PC-3 (cell line): Measurements from ENCODE around the gene SLC34A1. TPM values are rescaled to one million over a fixed set of nuclear protein-coding genes. Genes with fewer than 3 reads are reported as not detected.

Source experiments
- ATAC-seq: fragments of 200-7000 bp; cut with Tn5 transposase; 2 replicates; pipeline ENCODE4 v1.9.1; 2020; ENCODE audit warnings: mild to moderate bottlenecking, moderate library complexity
- Bru-seq: library from RNA; stranded (reverse); fragments of 400-500 nt; gene quantifications from one replicate; lab custom pipeline; 2021; lab: Mats Ljungman, UMichigan
- BruChase-seq, 2 experiments: library from RNA; stranded (reverse); fragments of 400-500 nt; gene quantifications; one replicate each; lab custom pipeline; 2021; lab: Mats Ljungman, UMichigan
- BruUV-seq: library from RNA; stranded (reverse); fragments of 400-500 nt; replicated peaks from 2 replicates; lab custom pipeline; 2021; lab: Mats Ljungman, UMichigan
- CTCF ChIA-PET: fragments of 300-600 bp; sonication (Branson Sonifier 250); formaldehyde crosslinking; loops from one replicate; lab custom pipeline; 2022; ENCODE audit warnings: antibody characterized with exemption; lab: Charles Lee
- POLR2A ChIA-PET: fragments of 300-600 bp; sonication (Branson Sonifier 250); formaldehyde crosslinking; loops from one replicate; lab custom pipeline; 2022; ENCODE audit warnings: antibody characterized with exemption; ENCODE audit not compliant: unreplicated experiment; lab: Charles Lee
- DNase-seq: peaks from one replicate; pipeline ENCODE4 v3.0.0-alpha.2; 2015
- H2AFZ ChIP-seq: fragments of 300-600 bp; sonication (generic); 2 replicates; pipeline ENCODE4 v1.6.0; 2016; ENCODE audit warnings: antibody characterized with exemption, low read length
- H3F3A ChIP-seq: fragments of 300-600 bp; sonication (generic); one replicate; pipeline ENCODE4 v1.6.0; 2017; ENCODE audit warnings: antibody characterized with exemption, low read length, control low read depth, mild to moderate bottlenecking; ENCODE audit not compliant: unreplicated experiment
- H3K27ac ChIP-seq: fragments of 300-600 bp; sonication (generic); 2 replicates; pipeline ENCODE4 v1.5.1; 2016; ENCODE audit warnings: mild to moderate bottlenecking, low read length
- H3K27me3 ChIP-seq: fragments of 300-600 bp; sonication (generic); 2 replicates; pipeline ENCODE4 v1.6.1; 2016; ENCODE audit warnings: low read length, mixed read lengths
- H3K36me3 ChIP-seq: fragments of 300-600 bp; sonication (generic); 2 replicates; pipeline ENCODE4 v1.6.1; 2016; ENCODE audit warnings: low read depth, mixed run types, low read length, mixed read lengths
- H3K4me1 ChIP-seq: fragments of 300-600 bp; sonication (generic); 2 replicates; pipeline ENCODE4 v1.5.1; 2016; ENCODE audit warnings: low read length; ENCODE audit not compliant: insufficient read depth
- H3K4me2 ChIP-seq: fragments of 300-600 bp; sonication (generic); 2 replicates; pipeline ENCODE4 v1.6.0; 2016; ENCODE audit warnings: low read length
- H3K4me3 ChIP-seq: fragments of 300-600 bp; sonication (generic); 2 replicates; pipeline ENCODE4 v1.5.1; 2016; ENCODE audit warnings: mild to moderate bottlenecking, low read length, mixed read lengths
- H3K79me2 ChIP-seq: fragments of 300-600 bp; sonication (generic); 2 replicates; pipeline ENCODE4 v1.6.1; 2017; ENCODE audit warnings: low read length, mixed read lengths
- H3K9ac ChIP-seq: fragments of 300-600 bp; sonication (generic); 2 replicates; pipeline ENCODE4 v1.6.0; 2016; ENCODE audit warnings: mild to moderate bottlenecking, low read length
- H3K9me2 ChIP-seq: fragments of 300-600 bp; sonication (generic); replicated peaks from 2 replicates; pipeline ENCODE4 v1.6.1; 2016; ENCODE audit warnings: mixed run types, low read length, mixed read lengths
- H3K9me3 ChIP-seq: fragments of 300-600 bp; sonication (generic); 2 replicates; pipeline ENCODE4 v1.6.1; 2016; ENCODE audit warnings: low read length, mixed read lengths
- H4K20me1 ChIP-seq: fragments of 300-600 bp; sonication (generic); 2 replicates; pipeline ENCODE4 v1.6.1; 2016; ENCODE audit warnings: low read length, mixed read lengths
- CTCF ChIP-seq: fragments of 300-600 bp; sonication (generic); conservative IDR thresholded peaks from 2 replicates; pipeline ENCODE4 v1.5.1; 2017; ENCODE audit warnings: antibody characterized with exemption, low read depth, mild to moderate bottlenecking, low read length
- EZH2 ChIP-seq: fragments of 300-600 bp; sonication (generic); IDR thresholded peaks from one replicate; pipeline ENCODE4 v1.6.1; 2017; ENCODE audit warnings: antibody characterized with exemption, mild to moderate bottlenecking, low read length; ENCODE audit not compliant: unreplicated experiment
- EZH2phosphoT487 ChIP-seq: fragments of 300-600 bp; sonication (generic); IDR thresholded peaks from 2 replicates; pipeline ENCODE4 v1.6.1; 2018; ENCODE audit warnings: mild to moderate bottlenecking, antibody characterized with exemption, low read length, borderline replicate concordance
- intact Hi-C: fragments of 100-400 bp; cut with micrococcal nuclease; formaldehyde crosslinking; loops from 2 replicates; pipeline ENCODE4 v1.9.0; 2023
- long read RNA-seq: library from polyadenylated mRNA; unstranded; transcript quantifications from one replicate; pipeline ENCODE4 v2.0.0, GENCODE V29; 2021; ENCODE audit not compliant: unreplicated experiment
- total RNA-seq: library from RNA; depleted of rRNA; stranded (reverse); fragments of >200 nt; gene quantifications from 2 replicates; pipeline ENCODE4 v1.2.3, GENCODE V29; 2014; rRNA removed

SLC34A1 gene
- total RNA-seq (0.07 and 0.12 TPM in 2 replicates), Bru-seq, nascent RNA (percentile 16 among the genes with signal in this experiment), BruChase-seq, experiment 1, labeled RNA remaining after a 6-hour chase (percentile 5 among the genes with signal in this experiment), BruChase-seq, experiment 2, labeled RNA remaining after a 2-hour chase (percentile 8 among the genes with signal in this experiment)
- long read RNA-seq, partial matches to known transcripts = 0 of 1 reads
- long read RNA-seq, other reads (novel, unspliced or antisense) = 1 of 1 reads

- Histone ChIP-seq H3K27me3 (no peaks in the 10 kb centered on the region), H3K27ac (no peak within 1 kb of the TSS), H3K4me1 (peaks cover 16% of the 10 kb centered on the region), H3K36me3 (no peaks in the 10 kb centered on the region), H3K9me2 (no peaks in the 10 kb centered on the region), H3F3A (no peaks in the 10 kb centered on the region), H3K9ac (no peak within 1 kb of the TSS), H2AFZ (no peak within 1 kb of the TSS), H3K4me2 (no peak within 1 kb of the TSS), H3K9me3 (no peaks in the 10 kb centered on the region), H3K4me3 (no peak within 1 kb of the TSS), H3K79me2 (no peaks in the 10 kb centered on the region), H4K20me1 (no peaks in the 10 kb centered on the region)
- BruUV-seq = no TSS peak
- TF ChIP-seq CTCF = no peak
- no peak for TF ChIP-seq EZH2
- TF ChIP-seq EZH2phosphoT487 = no peak
- ChIA-PET CTCF (interaction anchor here (0.5 kb wide), 1 partner anchor 64 kb away, joined by 3 read pairs; no protein-coding TSS in a partner anchor), POLR2A (no interaction called here)
- DNase-seq = no peak
- ATAC-seq = no peak
- intact Hi-C loops = no loop called here
These were observed at the start of gene SLC34A1 for GRCh38 chr5:177384134-177384533. Gene SLC34A1 (plus strand): TSS chr5:177384434. CDS start chr5:177385742, 1,308 bp downstream.

GRCh38 chr5:177334781-177335700 is 49.2 kb upstream of the SLC34A1 start:
- no peaks in the 10 kb centered on the region for H3K9me3 ChIP-seq
- TF ChIP-seq EZH2 = no peak
- no peak for TF ChIP-seq CTCF
- TF ChIP-seq EZH2phosphoT487 = no peak
- CTCF ChIA-PET = no interaction called here
- no peaks in the 10 kb centered on the region for H3K4me1 ChIP-seq
- H4K20me1 ChIP-seq = 0 out of 2 replicates have a peak, but pooled peaks cover 4% of the 10 kb centered on the region
- H3K9ac ChIP-seq = no peak overlapping the region
- no peaks in the 10 kb centered on the region for H3K27me3 ChIP-seq
- no peak overlapping the region for H2AFZ ChIP-seq
- peaks cover 14% of the 10 kb centered on the region for H3K79me2 ChIP-seq
- intact Hi-C loops = no loop called here
- ATAC-seq = no peak
- no TSS peak for BruUV-seq
- POLR2A ChIA-PET = no interaction called here
- no peak overlapping the region for H3K4me3 ChIP-seq
- H3K27ac ChIP-seq = no peak overlapping the region
- H3K36me3 ChIP-seq = peaks cover 16% of the 10 kb centered on the region; the same call in 1 of the 2 replicates
- H3F3A ChIP-seq = no peaks in the 10 kb centered on the region
- H3K4me2 ChIP-seq = no peak overlapping the region
- no peaks in the 10 kb centered on the region for H3K9me2 ChIP-seq
- DNase-seq = no peak
